HG03439 (cell line): ENCODE measurements around the gene PTPN14.

Experiments used
- ATAC-seq: cut with Tn5 transposase; IDR thresholded peaks from one replicate; pipeline ENCODE4 v1.9.1; 2021; ENCODE audit warnings: mild to moderate bottlenecking, moderate library complexity; ENCODE audit not compliant: unreplicated experiment

The PTPN14 gene

DNA sequence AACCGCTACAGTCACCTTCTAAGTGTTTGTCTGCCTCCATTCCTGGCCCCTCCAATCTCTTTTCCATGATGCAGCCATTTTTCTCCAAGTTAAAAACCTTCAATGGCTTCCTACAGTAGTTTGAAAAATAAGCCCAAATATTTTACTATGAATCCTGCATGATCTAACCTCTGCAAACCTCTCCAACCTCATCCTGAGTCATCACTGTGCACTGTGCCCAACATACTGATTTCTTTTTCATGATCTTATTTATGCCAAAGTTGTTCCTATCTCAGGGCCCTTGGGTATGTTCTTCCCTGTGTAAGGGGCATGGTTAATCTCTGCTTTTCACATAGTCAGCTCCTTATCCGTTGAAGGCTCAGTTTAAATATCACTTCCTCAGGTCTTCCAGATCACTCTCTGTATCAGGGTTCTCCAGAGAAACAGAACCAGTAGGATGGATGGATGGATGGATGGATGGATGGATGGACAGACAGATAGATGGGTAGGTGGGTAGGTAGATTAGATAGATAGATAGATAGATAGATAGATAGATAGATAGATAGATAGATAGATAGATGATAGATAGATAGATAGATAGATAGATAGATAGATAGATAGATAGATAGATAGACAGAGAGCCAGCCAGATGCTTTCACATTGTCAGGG is 18.1 kb upstream of the PTPN14 start:
- no peak for ATAC-seq

GRCh38 chr1:214568328-214568727 is 16.9 kb upstream of the PTPN14 start:
- no peak for ATAC-seq

DNA sequence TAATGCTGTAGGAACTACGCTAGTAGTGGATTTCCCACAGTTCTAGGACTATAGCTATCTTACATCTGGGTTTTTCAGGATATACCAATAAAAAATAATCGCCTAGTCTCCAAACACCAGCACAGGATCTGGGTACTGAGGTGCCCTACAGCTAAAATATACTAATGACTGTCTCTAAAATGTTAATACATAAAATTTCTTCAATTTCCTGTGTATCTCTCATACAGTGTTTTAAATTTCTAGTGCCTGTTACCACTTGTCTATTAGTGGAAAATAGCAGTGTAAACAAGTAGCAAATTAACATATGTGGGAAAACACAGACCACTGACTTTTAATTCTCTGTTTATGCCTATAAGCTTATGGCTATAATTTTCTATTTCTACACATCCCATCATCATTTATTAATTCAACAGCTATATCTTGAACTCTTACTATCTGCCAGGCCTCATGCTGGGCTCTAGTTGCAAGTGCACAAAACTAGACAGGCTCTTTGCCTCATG is 16.1 kb upstream of the PTPN14 start:
- no peak for ATAC-seq

DNA sequence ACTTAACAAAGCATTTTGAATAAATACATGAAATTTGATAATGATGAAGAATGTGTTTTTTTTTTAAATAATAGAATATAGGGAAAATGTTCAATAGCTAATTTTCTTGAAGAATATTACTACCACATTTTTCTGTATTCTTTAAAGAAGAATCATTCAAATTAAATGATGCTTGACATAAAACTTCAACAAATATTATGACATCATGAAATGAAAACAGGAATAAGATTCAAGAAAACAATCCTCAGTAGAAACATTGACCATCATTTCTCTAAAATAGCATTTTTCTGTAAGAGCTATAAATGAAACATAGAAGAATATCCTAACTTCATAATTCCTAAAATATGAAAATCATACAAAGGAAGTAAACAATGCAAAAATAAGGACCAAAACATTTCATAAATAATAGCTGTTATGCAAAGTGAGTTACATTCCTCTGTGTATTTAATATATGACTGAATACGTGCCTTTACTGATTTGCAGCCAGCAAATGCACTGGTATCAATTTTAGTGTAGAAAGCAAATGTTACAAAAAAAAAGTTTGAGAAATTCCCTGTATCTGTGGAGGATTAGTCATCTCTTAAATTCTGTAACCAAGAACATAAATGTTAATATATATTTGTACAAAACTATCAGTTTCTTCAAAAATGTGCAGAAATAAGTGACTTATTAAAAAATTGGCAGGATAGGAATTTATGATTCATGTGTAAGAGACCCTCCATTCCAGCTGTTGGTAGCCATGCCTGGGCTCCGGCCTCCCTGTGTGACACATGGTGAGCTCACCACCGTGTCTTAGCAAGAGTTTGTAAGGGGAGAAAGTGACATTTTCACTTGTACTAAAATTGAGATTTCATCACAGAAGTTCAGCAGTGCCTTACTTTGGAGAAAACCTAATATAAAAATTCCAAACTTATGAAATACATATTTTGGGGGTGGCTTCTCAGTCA is 15.0 kb upstream of the PTPN14 start:
- no peak for ATAC-seq

DNA sequence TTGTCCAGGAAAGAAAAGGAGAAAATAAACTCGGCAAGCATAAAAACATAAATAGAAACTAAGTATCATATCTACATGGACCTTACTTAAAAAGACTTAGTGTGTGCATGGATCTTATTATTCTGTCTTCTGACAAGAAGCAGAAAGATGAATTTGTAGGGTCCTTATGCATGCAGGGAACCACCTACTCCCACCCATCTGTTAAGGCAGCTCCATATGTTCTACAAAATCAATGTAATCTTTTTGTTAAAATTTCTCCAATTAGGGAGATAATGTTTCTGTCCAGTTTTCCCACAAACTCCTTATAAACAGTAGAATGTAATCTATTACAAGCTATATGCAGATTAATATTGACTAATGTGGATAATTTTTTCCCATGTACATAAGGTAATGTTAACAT is 13.9 kb upstream of the PTPN14 start:
- ATAC-seq: no peak

DNA sequence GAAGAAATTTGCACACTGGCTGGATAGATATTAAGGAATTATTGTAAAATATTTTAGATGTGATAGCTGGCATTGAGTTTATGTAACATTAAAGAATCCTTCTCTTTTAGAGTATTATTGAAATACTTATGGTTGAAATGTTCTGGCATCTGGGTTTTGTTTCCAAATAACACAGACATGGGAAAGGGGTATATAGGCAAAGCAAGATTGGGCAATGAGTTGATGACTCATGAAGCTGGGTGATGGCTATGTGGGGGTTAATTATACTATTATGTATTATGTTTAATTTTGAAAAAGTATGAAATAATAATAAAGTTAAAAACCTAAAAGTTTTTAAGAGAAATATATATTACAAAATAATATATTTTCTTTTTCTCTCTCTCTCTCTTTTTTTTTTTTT is 12.5 kb upstream of the PTPN14 start:
- no peak for ATAC-seq

DNA sequence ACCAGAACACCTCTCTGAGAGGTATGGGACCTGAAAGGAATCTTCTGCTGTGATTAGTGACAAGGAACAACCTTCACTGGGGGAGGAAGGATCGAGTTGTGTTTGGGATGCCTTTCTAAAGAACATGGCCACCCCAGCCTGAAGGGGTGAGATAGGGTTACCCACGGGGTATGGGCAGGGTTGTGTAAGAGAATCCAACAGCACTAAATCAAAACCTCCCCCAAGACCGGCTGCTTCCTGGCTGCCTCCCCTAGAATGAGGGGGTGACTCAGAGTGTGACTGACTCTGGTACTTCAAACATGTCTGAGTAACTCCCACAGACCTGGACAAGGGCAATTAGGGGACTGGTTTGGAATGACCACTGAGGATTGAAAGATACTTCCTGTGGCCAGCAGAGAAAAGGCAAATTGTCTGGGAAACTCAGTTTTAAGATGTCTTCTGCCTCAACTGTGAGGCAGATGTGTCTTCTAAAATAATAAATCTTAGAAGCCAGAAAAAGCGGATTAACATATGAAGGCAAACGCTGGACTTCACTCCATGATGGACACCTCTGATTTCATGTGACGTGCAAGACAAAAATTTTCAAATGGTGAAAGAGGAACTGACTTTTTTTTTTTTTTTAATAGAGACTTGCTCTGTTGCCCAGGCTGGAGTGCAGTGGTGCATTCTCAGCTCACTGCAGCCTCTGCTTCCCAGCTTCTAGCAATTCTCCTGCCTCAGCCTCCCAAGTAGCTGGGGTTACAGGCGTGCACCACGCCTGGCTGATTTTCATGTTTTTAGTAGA is 6.7 kb upstream of the PTPN14 start:
- no peak for ATAC-seq

DNA sequence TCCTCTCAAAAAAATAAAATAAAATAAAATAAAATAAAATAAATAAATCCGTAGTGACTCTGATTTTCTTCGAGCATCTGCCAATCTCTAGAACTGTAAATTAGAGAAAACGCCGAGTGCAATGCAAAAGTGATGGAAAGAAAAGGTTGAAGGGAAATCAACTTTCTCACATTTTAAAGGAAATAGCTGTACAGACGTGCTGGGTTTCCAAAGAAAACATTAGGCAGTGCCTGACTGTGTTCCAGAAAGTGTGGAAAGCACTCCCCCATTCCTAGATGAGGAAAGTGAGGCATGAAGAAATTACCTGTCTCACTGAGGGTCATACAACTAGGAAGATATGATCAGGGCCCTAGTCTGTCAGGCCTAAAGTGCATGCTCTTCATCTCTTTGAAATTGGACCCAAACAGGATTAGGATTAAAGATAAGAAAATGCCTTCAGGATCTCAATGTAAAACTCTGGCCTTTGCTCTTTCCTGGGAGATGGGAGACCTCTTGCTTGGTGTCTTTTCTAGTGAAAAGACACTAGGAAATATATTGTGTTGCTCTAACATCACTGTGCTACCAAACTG is 1.8 kb upstream of the PTPN14 start:
- no peak for ATAC-seq

- no peak for ATAC-seq
Measured at GRCh38 chr1:214552174-214552608, 789 bp upstream of the PTPN14 start.

GRCh38 chr1:214550857-214551435 is 456 bp downstream of the PTPN14 start:
- no peak for ATAC-seq

GRCh38 chr1:214550013-214550856 is 1.2 kb downstream of the PTPN14 start:
- ATAC-seq: no peak

- no peak for ATAC-seq
Measured at GRCh38 chr1:214549604-214550003, 1.8 kb downstream of the PTPN14 start.

DNA sequence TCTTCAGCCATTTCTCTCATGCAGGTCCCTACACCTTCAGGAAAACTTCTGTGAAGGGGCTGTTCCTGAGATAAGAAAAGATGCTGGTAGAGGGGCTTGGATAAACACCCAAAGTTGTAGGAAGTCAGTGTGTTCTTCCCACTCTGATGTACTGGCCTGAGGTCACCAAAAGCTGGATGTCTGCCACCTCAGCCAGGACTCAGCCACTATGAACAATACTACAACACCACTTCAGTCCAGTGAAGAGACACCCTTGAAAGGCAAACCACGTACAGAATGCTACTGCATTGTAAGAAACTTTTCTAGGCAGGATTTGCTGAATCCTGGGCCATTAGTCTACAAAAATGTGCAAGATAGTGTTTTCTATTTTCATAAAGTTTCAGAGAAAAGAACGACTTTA is 2.4 kb downstream of the PTPN14 start:
- no peak for ATAC-seq

GRCh38 chr1:214548271-214548670 is 3.1 kb downstream of the PTPN14 start:
- ATAC-seq: no peak

- ATAC-seq: no peak
Measured at GRCh38 chr1:214547747-214548146, 3.7 kb downstream of the PTPN14 start.

- ATAC-seq: no peak
Measured at GRCh38 chr1:214546886-214547641, 4.3 kb downstream of the PTPN14 start.

DNA sequence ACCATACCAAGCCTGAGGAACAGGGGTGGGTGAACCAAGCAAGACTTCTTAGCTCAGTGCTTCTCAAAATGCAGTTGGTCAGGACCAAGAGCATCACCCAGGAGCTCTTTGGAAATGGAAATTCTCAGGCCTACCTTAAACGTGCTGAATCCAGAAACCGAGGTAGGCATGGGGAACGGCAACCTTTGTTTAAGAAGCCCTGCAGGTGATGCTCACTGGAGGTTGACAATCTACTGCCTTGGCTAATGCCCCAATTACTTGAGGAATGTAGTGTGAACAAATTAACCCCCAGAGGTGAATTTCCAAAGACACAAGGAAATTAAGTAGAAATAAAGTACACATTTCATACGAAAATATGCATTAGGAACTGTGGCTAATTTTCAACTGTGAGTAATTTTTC is 5.3 kb downstream of the PTPN14 start:
- ATAC-seq: no peak

DNA sequence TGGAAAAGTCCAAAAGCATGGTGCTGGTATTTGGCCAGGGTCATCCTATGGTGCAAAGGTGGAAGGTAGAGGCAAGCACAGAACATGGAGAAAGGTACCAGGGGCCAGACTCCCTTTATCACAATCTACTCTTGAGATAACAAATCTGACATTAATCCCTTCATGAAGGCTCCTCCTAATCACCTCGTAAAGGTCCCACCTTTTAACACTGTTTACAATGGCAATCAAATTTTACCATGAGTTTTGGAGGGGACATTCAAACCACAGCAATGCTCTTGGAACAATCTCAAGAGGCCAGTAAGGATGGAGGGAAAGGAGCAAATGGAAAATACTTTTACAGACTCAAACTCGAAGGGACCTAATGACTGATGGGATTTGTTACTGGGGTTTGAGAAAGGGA is 6.1 kb downstream of the PTPN14 start:
- ATAC-seq: no peak

GRCh38 chr1:214544791-214545190 is 6.6 kb downstream of the PTPN14 start:
- no peak for ATAC-seq
